Bronchial epithelial cell (primary cell): ENCODE results near the gene OPCML. TPM values are rescaled to one million over a fixed set of nuclear protein-coding genes. Genes with fewer than 3 reads are reported as not detected.

Experiments
- DNase-seq: peaks from one replicate; pipeline ENCODE4 v3.0.0-alpha.2; 2010; ENCODE audit warnings: low read depth
- FAIRE-seq: peaks from 2 replicates; lab custom pipeline; 2011; peaks lifted over from hg19 to GRCh38; lab: Jason Lieb, UNC
- H3K27me3 ChIP-seq: 2 replicates; pipeline ENCODE4 v1.5.1; 2011; ENCODE audit warnings: low read length; ENCODE audit not compliant: control insufficient read depth, insufficient read depth
- H3K36me3 ChIP-seq: 2 replicates; pipeline ENCODE4 v1.5.1; 2011; ENCODE audit warnings: low read length; ENCODE audit not compliant: control insufficient read depth, insufficient read depth
- H3K4me3 ChIP-seq: 2 replicates; pipeline ENCODE4 v1.5.1; 2011; ENCODE audit warnings: mild to moderate bottlenecking, low read depth, low read length, control low read depth
- CTCF ChIP-seq: IDR thresholded peaks from 2 replicates; pipeline ENCODE4 v1.5.1; 2011; ENCODE audit warnings: mild to moderate bottlenecking, moderate library complexity, low read length, control low read depth, inconsistent platforms; ENCODE audit not compliant: insufficient read depth, severe bottlenecking
- total RNA-seq: library from RNA; depleted of rRNA; stranded (reverse); fragments of >200 nt; gene quantifications from 2 replicates; pipeline ENCODE4 v1.2.1, GENCODE V29; 2014

Gene OPCML
- total RNA-seq, 1 donor from 2014 or later, result not detected

- no peak for TF ChIP-seq CTCF
- Histone ChIP-seq H3K27me3 (no peaks in the 10 kb centered on the region), H3K4me3 (no peak overlapping the region), H3K36me3 (no peaks in the 10 kb centered on the region)
- no peak for DNase-seq
- no peak for FAIRE-seq
Observed at GRCh38 chr11:133253570-133253969, 278.7 kb downstream of the OPCML start.

GRCh38 chr11:133251841-133252240 is 280.5 kb downstream of the OPCML start:
- TF ChIP-seq CTCF, result no peak
- no peak for FAIRE-seq
- Histone ChIP-seq H3K27me3 (no peaks in the 10 kb centered on the region), H3K4me3 (no peak overlapping the region), H3K36me3 (no peaks in the 10 kb centered on the region)
- no peak for DNase-seq

- no peak overlapping the region for H3K4me3 ChIP-seq
- FAIRE-seq, result no peak
- no peak for TF ChIP-seq CTCF
- no peak for DNase-seq
- no peaks in the 10 kb centered on the region for H3K36me3 ChIP-seq
- H3K27me3 ChIP-seq, result no peaks in the 10 kb centered on the region
Observed at GRCh38 chr11:133249530-133249929, 282.8 kb downstream of the OPCML start.

- no peak for TF ChIP-seq CTCF
- no peak for FAIRE-seq
Observed at GRCh38 chr11:133249065-133249464, 283.2 kb downstream of the OPCML start.

GRCh38 chr11:133243832-133244231 is 288.5 kb downstream of the OPCML start:
- TF ChIP-seq CTCF, result no peak
- Histone ChIP-seq H3K27me3 (no peaks in the 10 kb centered on the region), H3K4me3 (no peak overlapping the region), H3K36me3 (no peaks in the 10 kb centered on the region)
- DNase-seq (no peak), FAIRE-seq (no peak)

More at GRCh38 chr11:133249065-133249464, 283.2 kb downstream of the OPCML start:
- no peak overlapping the region for H3K4me3 ChIP-seq
- H3K27me3 ChIP-seq, result no peaks in the 10 kb centered on the region
- no peak for DNase-seq
- H3K36me3 ChIP-seq, result no peaks in the 10 kb centered on the region
